Esophagus muscularis mucosa (tissue), 4 donors: ENCODE data around the gene PPP1R12A. TPM values are rescaled to one million over a fixed set of nuclear protein-coding genes. Genes with fewer than 3 reads are reported as not detected.

Experiments used
- DNase-seq: peaks from one replicate; pipeline ENCODE4 v3.0.0-alpha.2; 2017; ENCODE audit errors: extremely low spot score
- H3K27ac ChIP-seq, 4 donors: fragments of 200-600 bp; sonication (generic); replicated peaks in 1 of 4; 1 replicate in 3 of 4; 2 replicates in 1 of 4; pipeline ENCODE4 v1.5.1; 2016 to 2019; ENCODE audit warnings: mild to moderate bottlenecking in 1 of 4
- H3K27me3 ChIP-seq, 4 donors: fragments of 200-600 bp; sonication (generic); one replicate each; pipeline versions ENCODE4 v1.5.1 to v1.6.0; 2016 to 2019
- H3K36me3 ChIP-seq, 4 donors: fragments of 200-600 bp; sonication (generic); one replicate each; pipeline ENCODE4 v1.5.1; 2016 to 2019
- H3K4me1 ChIP-seq, 4 donors: fragments of 200-600 bp; sonication (generic); one replicate each; pipeline ENCODE4 v1.5.1; 2016 to 2019
- H3K4me3 ChIP-seq, 4 donors: fragments of 200-600 bp; sonication (generic); 1 replicate in 2 of 4; 2 replicates in 2 of 4; pipeline ENCODE4 v1.5.1; 2016 to 2019; ENCODE audit warnings: mild to moderate bottlenecking in 4 of 4, moderate library complexity in 1 of 4
- H3K9me3 ChIP-seq, 4 donors: fragments of 200-600 bp; sonication (generic); 1 replicate in 3 of 4; 2 replicates in 1 of 4; pipeline ENCODE4 v1.5.1; 2016 to 2019
- CTCF ChIP-seq, 3 experiments: fragments of 200-600 bp in 2 of 3; fragments of 450-650 bp in 1 of 3; sonication (generic) in 2 of 3; IDR thresholded peaks; one replicate each; pipeline ENCODE4 v1.5.1; 2017 to 2019; ENCODE audit warnings: antibody characterized with exemption in 3 of 3, mild to moderate bottlenecking in 2 of 3, moderate library complexity in 1 of 3
- EP300 ChIP-seq: sonication (generic); formaldehyde crosslinking; IDR thresholded peaks from one replicate; pipeline ENCODE4 v1.6.1; 2017; ENCODE audit warnings: antibody characterized with exemption
- POLR2A ChIP-seq: fragments of 450-650 bp; IDR thresholded peaks from one replicate; pipeline ENCODE4 v1.6.1; 2017; ENCODE audit warnings: antibody characterized with exemption, moderate library complexity, mild to moderate bottlenecking, low read depth
- POLR2AphosphoS5 ChIP-seq, 2 donors: sonication (generic); formaldehyde crosslinking; IDR thresholded peaks; one replicate each; pipeline ENCODE4 v1.6.1; 2017; ENCODE audit warnings: antibody characterized with exemption in 2 of 2
- WGBS: methylation state at CpG from one replicate; pipeline ENCODE4 v1.1.5; 2018; 5-methylcytosine and 5-hydroxymethylcytosine counted together
- intact Hi-C: fragments of 100-400 bp; cut with DNase I; formaldehyde crosslinking; loops from one replicate; pipeline ENCODE4 v1.15.1; 2023
- total RNA-seq, 4 donors: library from RNA; depleted of rRNA; stranded (reverse); fragments of >200 nt; gene quantifications; one replicate each; pipeline versions ENCODE4 v1.1.0 to v1.2.1, GENCODE V29; 2016

The PPP1R12A gene
- 100 to 1,000 TPM; 441 to 691 (median 542) TPM for total RNA-seq

GRCh38 chr12:79935021-79935623 lies at the start of gene PPP1R12A:
Gene PPP1R12A (minus strand): TSS chr12:79935097. CDS start chr12:79934931, 166 bp downstream.
- no peaks in the 10 kb centered on the region for H3K36me3 ChIP-seq
- no peaks in the 10 kb centered on the region for H3K27me3 ChIP-seq
- peak; percentile 100 for TF ChIP-seq POLR2AphosphoS5 (IDR thresholded peaks at IDR 0.05)
- TF ChIP-seq EP300 = no peak
- peak; percentile 1 to 25 (median 12) for TF ChIP-seq CTCF (IDR thresholded peaks at IDR 0.05)
- TF ChIP-seq POLR2A = peak; percentile 92
- intact Hi-C loops = loop anchor here (5.0 to 10.0 kb wide), 3 partner anchors 120 to 252 kb away; no protein-coding TSS in a partner anchor
- H3K9me3 ChIP-seq = no peaks in the 10 kb centered on the region
- DNase-seq = peak; percentile 98
- H3K4me3 ChIP-seq = peak within 1 kb of the TSS; percentile 78 to 99 (median 88)
- peak within 1 kb of the TSS; percentile 97 to 98 (median 98) for H3K27ac ChIP-seq
- under 1% methylated on average over 30 of the region's 44 CpGs for WGBS
- H3K4me1 ChIP-seq = peaks cover 16 to 44% (median 31%) of the 10 kb centered on the region in 4 donors

DNA sequence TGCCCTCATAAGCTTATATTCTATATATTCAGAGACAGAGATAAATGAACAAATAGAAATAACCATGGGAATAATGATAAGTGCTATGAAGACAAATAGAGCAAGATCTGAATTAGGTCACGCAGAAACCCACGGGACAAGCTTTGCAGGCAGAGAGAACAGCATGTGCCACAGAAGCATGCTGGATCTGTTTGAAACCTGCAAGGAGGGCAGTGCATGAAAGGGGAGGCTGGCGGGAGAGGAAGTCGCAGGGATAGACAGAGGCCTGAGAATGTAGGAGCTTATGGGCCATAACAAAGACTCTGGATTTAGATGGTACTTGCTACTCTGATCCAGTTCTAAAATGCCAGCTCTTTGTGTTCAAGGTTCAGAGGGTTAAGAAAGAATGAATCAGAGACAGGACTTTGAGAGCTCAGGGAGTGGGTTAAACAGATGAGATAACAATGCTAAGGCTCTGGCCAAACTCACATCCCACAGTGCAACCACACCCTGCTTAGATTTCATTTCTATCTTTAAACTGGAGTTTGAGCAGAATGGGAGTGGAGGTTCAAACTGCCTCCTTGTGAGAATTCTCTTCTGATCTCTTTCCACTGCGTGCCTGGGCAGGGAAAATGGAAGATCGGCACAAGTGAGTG lies 49.2 kb upstream of the PPP1R12A start:
- intact Hi-C loops = no loop called here
- TF ChIP-seq POLR2AphosphoS5 (IDR thresholded peaks at IDR 0.05) (peak in 1 of 2 donors; percentile 22), POLR2A (no peak), EP300 (no peak), CTCF (IDR thresholded peaks at IDR 0.05) (no peak)

GRCh38 chr12:79983492-79983891 lies 48.6 kb upstream of the PPP1R12A start:
- TF ChIP-seq POLR2A (no peak), CTCF (IDR thresholded peaks at IDR 0.05) (no peak), EP300 (no peak)
- intact Hi-C loops = no loop called here
- Histone ChIP-seq H3K27me3 (no peaks in the 10 kb centered on the region), H3K9me3 (no peaks in the 10 kb centered on the region), H3K4me1 (peaks cover 0 to 25% (median 23%) of the 10 kb centered on the region in 4 donors), H3K36me3 (no peaks in the 10 kb centered on the region), H3K4me3 (no peak overlapping the region), H3K27ac (peak overlapping the region in 3 of 4 donors; percentile 3 to 57 (median 33))
- WGBS = 48% methylated on average over 2 of the region's 2 CpGs
- no peak for DNase-seq

More for the DNA sequence above, 49.2 kb upstream of the PPP1R12A start:
- Histone ChIP-seq H3K4me3 (no peak overlapping the region), H3K36me3 (no peaks in the 10 kb centered on the region), H3K9me3 (no peaks in the 10 kb centered on the region), H3K4me1 (peaks cover 0 to 25% (median 23%) of the 10 kb centered on the region in 4 donors), H3K27me3 (no peaks in the 10 kb centered on the region), H3K27ac (peak overlapping the region in 3 of 4 donors; percentile 7 to 57 (median 33))
- 71% methylated on average over 6 of the region's 6 CpGs for whole genome bisulfite sequencing
- no peak for DNase-seq

DNA sequence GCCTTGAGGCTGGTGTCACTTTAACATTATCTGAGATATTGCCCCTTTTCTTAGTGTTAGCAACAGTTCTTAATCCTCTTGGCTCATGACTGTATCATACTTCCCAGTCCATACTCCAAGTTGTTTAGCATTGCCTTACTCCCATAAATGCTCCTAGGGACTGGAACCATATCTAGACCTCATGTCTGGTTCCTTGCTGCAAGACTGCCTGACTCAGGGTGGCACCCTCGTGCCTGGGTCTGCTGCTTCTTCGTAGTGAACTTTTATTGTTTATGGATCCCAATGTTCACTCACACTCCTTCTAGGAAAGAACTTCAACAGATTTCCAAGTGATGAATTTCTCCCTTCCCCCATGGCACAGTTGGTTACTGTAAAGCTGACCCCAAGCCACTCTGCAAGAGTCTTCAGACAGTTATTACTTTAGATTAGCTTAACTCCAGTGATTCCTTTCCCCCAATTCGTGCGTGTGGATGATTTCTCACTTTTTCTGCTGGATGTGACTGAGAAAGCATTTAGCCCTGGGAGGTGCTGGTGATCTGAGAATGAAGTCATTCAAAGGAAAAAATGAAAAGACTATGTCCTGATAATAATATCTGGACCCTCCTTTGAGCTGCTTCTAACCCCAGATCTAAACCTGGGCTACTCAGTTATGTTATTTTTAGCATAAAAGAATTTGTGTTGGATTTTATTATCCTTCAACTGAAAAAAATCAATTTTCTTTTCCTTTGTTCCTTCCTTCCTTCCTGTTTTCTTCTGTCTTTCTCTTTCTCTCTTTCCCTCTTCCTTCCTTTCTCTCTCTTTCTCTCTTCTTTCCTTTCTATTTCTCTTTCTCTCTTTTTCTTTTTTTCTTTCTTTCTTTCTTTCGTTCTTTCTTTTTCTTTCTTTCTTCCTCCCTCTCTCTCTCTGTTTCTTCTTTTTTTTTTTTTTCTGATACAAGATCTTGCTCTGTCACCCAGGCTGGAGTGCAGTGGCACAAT lies 47.5 kb upstream of the PPP1R12A start:
- no peak for DNase-seq
- no peaks in the 10 kb centered on the region for H3K36me3 ChIP-seq
- TF ChIP-seq POLR2AphosphoS5 (IDR thresholded peaks at IDR 0.05) (no peak), CTCF (IDR thresholded peaks at IDR 0.05) (peak in 1 of 3 experiments; percentile 18), EP300 (no peak), POLR2A (no peak)
- H3K27ac ChIP-seq = peak overlapping the region in 1 of 4 donors; percentile 13
- peaks cover 0 to 24% (median 22%) of the 10 kb centered on the region in 4 donors for H3K4me1 ChIP-seq
- no peaks in the 10 kb centered on the region for H3K27me3 ChIP-seq
- H3K9me3 ChIP-seq = no peaks in the 10 kb centered on the region
- H3K4me3 ChIP-seq = no peak overlapping the region
- intact Hi-C loops = no loop called here
- WGBS = 66% methylated on average over 5 of the region's 5 CpGs
